ENCODE data around the gene PIAS4. TPM values are rescaled to one million over a fixed set of nuclear protein-coding genes. Genes with fewer than 3 reads are reported as not detected.

Gene PIAS4
- total and polyA plus RNA-seq, 2 experiments from 2014 or later = 6.9 to 16.8 TPM

GRCh38 chr19:4063369-4064148, 56.0 kb downstream of the PIAS4 start:
- in situ Hi-C loops (cut with MboI) = no loop called here
- peak overlapping the region; percentile 86 for H3K9ac ChIP-seq

DNA sequence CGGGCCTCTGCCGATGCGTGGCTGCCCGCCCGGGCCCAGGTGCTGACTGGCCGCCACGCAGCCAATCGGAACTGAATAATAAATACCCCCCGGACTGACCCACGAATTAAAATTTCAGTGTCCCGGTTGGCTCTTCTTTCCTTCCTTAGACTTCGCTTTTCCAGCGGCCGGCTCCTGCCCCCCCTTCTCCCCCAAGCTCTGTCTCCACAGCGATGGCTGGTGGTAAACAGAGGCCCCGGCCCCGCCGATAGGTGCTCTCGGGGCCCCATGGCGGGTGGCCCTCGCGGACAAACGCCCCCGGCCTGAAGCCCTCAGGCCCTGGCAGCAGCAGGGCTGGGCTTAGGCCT, 56.6 kb downstream of the PIAS4 start:
- peaks cover 37% of the 10 kb centered on the region for H3K4me1 ChIP-seq (ENCODE audit: insufficient read depth)
- H3K36me3 ChIP-seq (ENCODE audit: low read depth) = no peaks in the 10 kb centered on the region
- no peak overlapping the region for H2AFZ ChIP-seq
- WGBS, 2 experiments (ENCODE audit: low coverage in 1 of 2, low lambda C conversion rate in 2 of 2, missing lambda C conversion rate in 2 of 2) = 4% methylated on average over 19 to 24 of the region's 24 CpGs
- H3K27ac ChIP-seq = peak overlapping the region; percentile 80
- no peaks in the 10 kb centered on the region for H3K27me3 ChIP-seq (replicated peaks; ENCODE audit: insufficient read depth)
- peak; percentile 67 for DNase-seq
- in situ Hi-C loops (cut with MboI) = no loop called here
- H3F3A ChIP-seq (ENCODE audit: insufficient read depth) = 0 out of 2 replicates have a peak, but pooled peaks cover 3% of the 10 kb centered on the region
- peak overlapping the region; percentile 86 for H3K9ac ChIP-seq
- H3K4me2 ChIP-seq (ENCODE audit: unreplicated experiment) = peak overlapping the region; percentile 77
- peak overlapping the region; percentile 82 for H3K4me3 ChIP-seq
- peaks cover 59% of the 10 kb centered on the region for H3K79me2 ChIP-seq (ENCODE audit: insufficient read depth)
- no peaks in the 10 kb centered on the region for H3K9me3 ChIP-seq (ENCODE audit: low read depth)
- TF ChIP-seq EZH2 (IDR thresholded peaks at IDR 0.05; ENCODE audit: insufficient read depth, poor library complexity, severe bottlenecking) (no peak), EZH2phosphoT487 (IDR thresholded peaks at IDR 0.05; ENCODE audit: insufficient read depth, low read depth) (no peak)
- peaks cover 3% of the 10 kb centered on the region; the same call in 1 of the 2 replicates for H4K20me1 ChIP-seq (ENCODE audit: insufficient read depth)
- no peaks in the 10 kb centered on the region for H3K9me2 ChIP-seq (ENCODE audit: insufficient read depth)

More at GRCh38 chr19:4063369-4064148, 56.0 kb downstream of the PIAS4 start:
- Histone ChIP-seq H3K79me2 (ENCODE audit: insufficient read depth) (peaks cover 65% of the 10 kb centered on the region), H3K9me2 (ENCODE audit: insufficient read depth) (no peaks in the 10 kb centered on the region), H3K4me2 (ENCODE audit: unreplicated experiment) (peak overlapping the region; percentile 77), H3K9me3 (ENCODE audit: low read depth) (no peaks in the 10 kb centered on the region), H3F3A (ENCODE audit: insufficient read depth) (0 out of 2 replicates have a peak, but pooled peaks cover 3% of the 10 kb centered on the region), H3K27me3 (replicated peaks; ENCODE audit: insufficient read depth) (no peaks in the 10 kb centered on the region), H3K4me1 (ENCODE audit: insufficient read depth) (peaks cover 43% of the 10 kb centered on the region), H2AFZ (no peak overlapping the region), H3K27ac (peak overlapping the region; percentile 95), H3K36me3 (ENCODE audit: low read depth) (no peaks in the 10 kb centered on the region), H4K20me1 (ENCODE audit: insufficient read depth) (peaks cover 3% of the 10 kb centered on the region; the same call in 1 of the 2 replicates), H3K4me3 (peak overlapping the region; percentile 82)
- WGBS, 2 experiments (ENCODE audit: low coverage in 1 of 2, low lambda C conversion rate in 2 of 2, missing lambda C conversion rate in 2 of 2) = 37 to 42% methylated on average over 31 of the region's 31 CpGs
- TF ChIP-seq EZH2 (IDR thresholded peaks at IDR 0.05; ENCODE audit: insufficient read depth, poor library complexity, severe bottlenecking) = no peak
- DNase-seq = peak; percentile 24

DNA sequence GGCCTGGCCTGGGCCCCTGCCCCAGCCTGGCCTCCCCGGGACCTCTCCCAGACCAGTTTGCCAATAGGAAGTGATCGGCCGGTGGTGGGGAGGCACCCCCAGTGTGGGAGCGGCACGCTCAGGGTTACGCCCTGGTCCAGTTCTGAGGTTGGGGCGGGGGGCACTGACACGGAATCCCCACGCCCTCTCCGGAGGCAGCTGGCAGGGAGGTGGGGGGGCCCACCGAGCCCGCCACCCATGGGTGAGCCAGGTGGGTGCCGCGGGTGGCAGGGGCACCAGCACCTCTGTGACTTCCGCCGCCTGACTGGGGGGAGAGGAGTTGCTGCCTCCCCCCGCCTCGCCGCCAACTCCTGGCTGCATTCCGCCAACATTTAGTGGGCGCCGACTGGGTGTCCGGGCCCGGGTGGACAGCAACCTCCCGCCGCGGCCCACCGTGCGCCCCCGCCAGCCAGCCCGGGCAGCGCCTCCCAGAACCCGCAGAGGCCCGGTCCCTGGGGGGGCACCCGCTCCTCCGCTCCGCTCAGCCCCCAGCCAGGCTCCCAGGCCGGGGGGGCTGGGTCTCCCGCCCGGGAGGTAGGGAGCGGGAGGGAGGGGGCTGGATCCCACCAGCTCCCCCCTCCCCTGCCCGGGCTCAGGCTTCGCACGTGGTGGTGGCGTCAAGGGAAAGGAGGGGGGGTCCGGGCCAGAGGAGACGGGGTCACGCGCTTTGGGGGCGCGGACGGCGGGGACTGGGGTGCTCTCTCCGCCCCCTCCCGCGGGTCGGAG, 57.1 kb downstream of the PIAS4 start:
- TF ChIP-seq EZH2phosphoT487 (IDR thresholded peaks at IDR 0.05; ENCODE audit: insufficient read depth, low read depth) (no peak), EZH2 (IDR thresholded peaks at IDR 0.05; ENCODE audit: insufficient read depth, poor library complexity, severe bottlenecking) (no peak)

DNA sequence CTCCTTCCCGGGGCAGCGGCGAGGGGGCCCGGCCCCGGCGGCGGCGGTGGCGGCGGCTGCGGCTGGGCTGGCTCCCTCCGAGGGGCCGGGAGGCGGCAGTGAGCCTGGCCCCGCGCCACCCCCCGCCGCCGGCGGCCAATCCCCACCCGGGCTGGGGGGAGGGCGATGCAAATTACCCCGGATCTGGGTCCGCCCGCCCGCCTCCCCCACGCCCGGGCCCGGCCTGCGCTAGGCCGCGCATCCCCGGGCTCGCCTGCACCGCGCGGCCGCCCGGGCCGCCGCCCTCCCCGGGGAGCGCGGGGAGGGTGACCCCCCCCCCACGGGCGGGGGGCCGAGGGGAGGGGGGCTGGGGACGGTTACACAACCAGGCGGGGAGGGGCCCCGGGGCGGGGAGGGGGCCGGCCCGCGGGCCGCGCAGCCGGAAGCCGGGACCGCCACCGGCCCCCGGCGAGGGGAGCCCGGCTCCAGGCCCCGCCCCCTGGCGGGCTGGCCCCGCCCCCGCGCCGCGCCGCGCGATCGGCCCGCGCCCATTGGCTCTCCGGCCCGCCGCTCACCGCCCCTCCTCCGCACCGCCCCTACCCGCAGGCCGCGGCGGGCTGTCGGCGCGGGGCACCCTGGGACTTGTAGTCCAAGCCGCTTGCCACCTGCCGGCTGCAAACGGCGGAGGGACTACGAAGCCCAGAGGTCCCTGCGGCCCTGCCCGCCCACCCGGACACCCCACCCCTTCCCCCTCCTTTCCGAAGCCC, 58.1 kb downstream of the PIAS4 start:
- Histone ChIP-seq H4K20me1 (ENCODE audit: insufficient read depth) (peaks cover 3% of the 10 kb centered on the region; the same call in 1 of the 2 replicates), H3F3A (ENCODE audit: insufficient read depth) (0 out of 2 replicates have a peak, but pooled peaks cover 3% of the 10 kb centered on the region), H3K36me3 (ENCODE audit: low read depth) (no peaks in the 10 kb centered on the region), H3K9me3 (ENCODE audit: low read depth) (no peaks in the 10 kb centered on the region), H3K27me3 (replicated peaks; ENCODE audit: insufficient read depth) (no peaks in the 10 kb centered on the region), H3K79me2 (ENCODE audit: insufficient read depth) (peaks cover 44% of the 10 kb centered on the region), H3K4me2 (ENCODE audit: unreplicated experiment) (no peak overlapping the region), H3K9ac (peak overlapping the region; percentile 87; the same call in 1 of the 2 replicates), H2AFZ (no peak overlapping the region), H3K4me1 (ENCODE audit: insufficient read depth) (peaks cover 24% of the 10 kb centered on the region), H3K9me2 (ENCODE audit: insufficient read depth) (no peaks in the 10 kb centered on the region), H3K27ac (peak overlapping the region; percentile 22; the same call in 1 of the 2 replicates), H3K4me3 (peak overlapping the region; percentile 40; the same call in 1 of the 2 replicates)
- TF ChIP-seq EZH2 (IDR thresholded peaks at IDR 0.05; ENCODE audit: insufficient read depth, poor library complexity, severe bottlenecking) = no peak
- no peak for TF ChIP-seq EZH2phosphoT487 (IDR thresholded peaks at IDR 0.05; ENCODE audit: insufficient read depth, low read depth)
- in situ Hi-C loops (cut with MboI) = no loop called here
- DNase-seq = peak; percentile 98
- WGBS, 2 experiments (ENCODE audit: low coverage in 1 of 2, low lambda C conversion rate in 2 of 2, missing lambda C conversion rate in 2 of 2) = 2% methylated on average over 77 of the region's 98 CpGs; no CpG with 5 or more reads in 1 of the 2 experiments

More for the DNA sequence above, 57.1 kb downstream of the PIAS4 start:
- 0 out of 2 replicates have a peak, but pooled peaks cover 3% of the 10 kb centered on the region for H3F3A ChIP-seq (ENCODE audit: insufficient read depth)
- peak; percentile 65 for DNase-seq
- peaks cover 3% of the 10 kb centered on the region; the same call in 1 of the 2 replicates for H4K20me1 ChIP-seq (ENCODE audit: insufficient read depth)
- H3K4me2 ChIP-seq (ENCODE audit: unreplicated experiment) = peak overlapping the region; percentile 77
- H3K27me3 ChIP-seq (replicated peaks; ENCODE audit: insufficient read depth) = no peaks in the 10 kb centered on the region
- H3K9me2 ChIP-seq (ENCODE audit: insufficient read depth) = no peaks in the 10 kb centered on the region
- peak overlapping the region; percentile 80 for H3K27ac ChIP-seq
- peaks cover 54% of the 10 kb centered on the region for H3K79me2 ChIP-seq (ENCODE audit: insufficient read depth)
- H3K36me3 ChIP-seq (ENCODE audit: low read depth) = no peaks in the 10 kb centered on the region
- H3K4me1 ChIP-seq (ENCODE audit: insufficient read depth) = peaks cover 31% of the 10 kb centered on the region
- peak overlapping the region; percentile 82 for H3K4me3 ChIP-seq
- peak overlapping the region; percentile 86 for H3K9ac ChIP-seq
- in situ Hi-C loops (cut with MboI) = no loop called here
- no peaks in the 10 kb centered on the region for H3K9me3 ChIP-seq (ENCODE audit: low read depth)
- H2AFZ ChIP-seq = no peak overlapping the region
- 0% methylated on average over 23 to 48 of the region's 57 CpGs for WGBS, 2 experiments (ENCODE audit: low coverage in 1 of 2, low lambda C conversion rate in 2 of 2, missing lambda C conversion rate in 2 of 2)
